Caco-2 (cell line): ENCODE data around the gene ARF4. TPM values are rescaled to one million over a fixed set of nuclear protein-coding genes. Genes with fewer than 3 reads are reported as not detected.

Source experiments
- BruUV-seq: library from RNA; stranded (reverse); fragments of 400-500 nt; replicated peaks from 2 replicates; lab custom pipeline; 2021; lab: Mats Ljungman, UMichigan
- CTCF ChIA-PET: fragments of 300-600 bp; sonication (Branson Sonifier 250); formaldehyde crosslinking; loops from one replicate; lab custom pipeline; 2022; ENCODE audit warnings: antibody characterized with exemption; lab: Charles Lee
- POLR2A ChIA-PET: fragments of 300-600 bp; sonication (Branson Sonifier 250); formaldehyde crosslinking; loops from one replicate; lab custom pipeline; 2022; ENCODE audit warnings: antibody characterized with exemption; lab: Charles Lee
- DNase-seq, 2 experiments: peaks; one replicate each; pipeline versions ENCODE4 v3.0.0 to v3.0.0-alpha.2; 2020 to 2022
- H3K27me3 ChIP-seq: replicated peaks from 2 replicates; pipeline ENCODE4 v1.6.0; 2011; ENCODE audit warnings: low read length; ENCODE audit not compliant: control insufficient read depth, insufficient read depth
- H3K36me3 ChIP-seq: 2 replicates; pipeline ENCODE4 v1.5.1; 2011; ENCODE audit warnings: low read length; ENCODE audit not compliant: control insufficient read depth, insufficient read depth
- H3K4me1 ChIP-seq: fragments of 250-450 bp; sonication (Bioruptor Pico); 2 replicates; pipeline ENCODE4 v1.5.1; 2020; ENCODE audit warnings: mild to moderate bottlenecking
- H3K4me3 ChIP-seq: 2 replicates; pipeline ENCODE4 v1.5.1; 2011; ENCODE audit warnings: low read depth, mild to moderate bottlenecking, control low read depth, low read length
- H3K9me3 ChIP-seq: fragments of 250-450 bp; sonication (Bioruptor Pico); 2 replicates; pipeline ENCODE4 v1.5.1; 2020; ENCODE audit warnings: mild to moderate bottlenecking, moderate library complexity
- H3K27ac Mint-ChIP-seq: one replicate; pipeline ENCODE4 v1.8.0; 2022; ENCODE audit warnings: mixed read lengths; ENCODE audit not compliant: unreplicated experiment
- H3K27me3 Mint-ChIP-seq: one replicate; pipeline ENCODE4 v1.8.0; 2022; ENCODE audit warnings: mixed read lengths; ENCODE audit not compliant: insufficient read depth, unreplicated experiment
- H3K36me3 Mint-ChIP-seq: one replicate; pipeline ENCODE4 v1.8.0; 2022; ENCODE audit warnings: mild to moderate bottlenecking, mixed read lengths; ENCODE audit not compliant: insufficient read depth, unreplicated experiment
- H3K4me1 Mint-ChIP-seq: one replicate; pipeline ENCODE4 v1.8.0; 2022; ENCODE audit warnings: low read depth, mixed read lengths; ENCODE audit not compliant: unreplicated experiment
- H3K4me3 Mint-ChIP-seq: one replicate; pipeline ENCODE4 v1.8.0; 2022; ENCODE audit warnings: mild to moderate bottlenecking, moderate library complexity, mixed read lengths; ENCODE audit not compliant: unreplicated experiment
- H3K9me3 Mint-ChIP-seq: one replicate; pipeline ENCODE4 v1.8.0; 2022; ENCODE audit warnings: mixed read lengths; ENCODE audit not compliant: unreplicated experiment
- intact Hi-C: fragments of 100-400 bp; cut with micrococcal nuclease; formaldehyde crosslinking; loops from one replicate; pipeline ENCODE4 v1.10.0; 2022; ENCODE audit not compliant: unreplicated experiment
- total RNA-seq: library from RNA; stranded (reverse); gene quantifications from 2 replicates; pipeline ENCODE4 v1.2.3, GENCODE V29; 2022
- TF ChIP-seq, protein P1 (sequence below), 2 experiments: fragments of 200-600 bp in 1 of 2; IDR thresholded peaks; 1 replicate in 1 of 2; 2 replicates in 1 of 2; pipeline versions ENCODE4 v1.5.1 to v1.8.0; 2011 to 2022; ENCODE audit warnings: antibody characterized with exemption in 1 of 2, control low read depth in 1 of 2, inconsistent platforms in 1 of 2, low read depth in 1 of 2, low read length in 1 of 2, mild to moderate bottlenecking in 1 of 2, moderate library complexity in 1 of 2; ENCODE audit not compliant: insufficient read depth in 1 of 2, severe bottlenecking in 1 of 2, unreplicated experiment in 1 of 2

The ARF4 gene
- total RNA-seq, 1 experiment from 2014 or later = 194 TPM

- ChIA-PET POLR2A (no interaction called here), CTCF (no interaction called here)
- Histone ChIP-seq H3K9me3 (no peaks in the 10 kb centered on the region), H3K4me3 (no peak overlapping the region), H3K36me3 (peaks cover 4% of the 10 kb centered on the region), H3K4me1 (peaks cover 6% of the 10 kb centered on the region), H3K27me3 (no peaks in the 10 kb centered on the region)
- Mint-ChIP-seq H3K9me3 (no peaks in the 10 kb centered on the region), H3K4me1 (peaks cover 9% of the 10 kb centered on the region), H3K27ac (no peak overlapping the region), H3K4me3 (no peak overlapping the region), H3K27me3 (no peaks in the 10 kb centered on the region), H3K36me3 (peaks cover 94% of the 10 kb centered on the region)
- no TSS peak for BruUV-seq
- DNase-seq = no peak
- TF ChIP-seq, protein P1, sequence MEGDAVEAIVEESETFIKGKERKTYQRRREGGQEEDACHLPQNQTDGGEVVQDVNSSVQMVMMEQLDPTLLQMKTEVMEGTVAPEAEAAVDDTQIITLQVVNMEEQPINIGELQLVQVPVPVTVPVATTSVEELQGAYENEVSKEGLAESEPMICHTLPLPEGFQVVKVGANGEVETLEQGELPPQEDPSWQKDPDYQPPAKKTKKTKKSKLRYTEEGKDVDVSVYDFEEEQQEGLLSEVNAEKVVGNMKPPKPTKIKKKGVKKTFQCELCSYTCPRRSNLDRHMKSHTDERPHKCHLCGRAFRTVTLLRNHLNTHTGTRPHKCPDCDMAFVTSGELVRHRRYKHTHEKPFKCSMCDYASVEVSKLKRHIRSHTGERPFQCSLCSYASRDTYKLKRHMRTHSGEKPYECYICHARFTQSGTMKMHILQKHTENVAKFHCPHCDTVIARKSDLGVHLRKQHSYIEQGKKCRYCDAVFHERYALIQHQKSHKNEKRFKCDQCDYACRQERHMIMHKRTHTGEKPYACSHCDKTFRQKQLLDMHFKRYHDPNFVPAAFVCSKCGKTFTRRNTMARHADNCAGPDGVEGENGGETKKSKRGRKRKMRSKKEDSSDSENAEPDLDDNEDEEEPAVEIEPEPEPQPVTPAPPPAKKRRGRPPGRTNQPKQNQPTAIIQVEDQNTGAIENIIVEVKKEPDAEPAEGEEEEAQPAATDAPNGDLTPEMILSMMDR (IDR thresholded peaks at IDR 0.05; ENCODE audit: insufficient read depth in 1 of 2, low read depth in 1 of 2, low read length in 1 of 2, severe bottlenecking in 1 of 2, unreplicated experiment in 1 of 2) = no peak
- intact Hi-C loops = no loop called here
Observed at GRCh38 chr3:57572096-57572495, 25.0 kb downstream of the ARF4 start.

- H3K27me3 ChIP-seq = no peaks in the 10 kb centered on the region
- no peaks in the 10 kb centered on the region for H3K9me3 Mint-ChIP-seq
- H3K36me3 Mint-ChIP-seq = peaks cover 89% of the 10 kb centered on the region
- peaks cover 5% of the 10 kb centered on the region for H3K4me1 ChIP-seq
- no peak overlapping the region for H3K27ac Mint-ChIP-seq
- TF ChIP-seq, protein P1 (IDR thresholded peaks at IDR 0.05; ENCODE audit: insufficient read depth in 1 of 2, low read depth in 1 of 2, low read length in 1 of 2, severe bottlenecking in 1 of 2, unreplicated experiment in 1 of 2) = no peak
- H3K9me3 ChIP-seq = no peaks in the 10 kb centered on the region
- intact Hi-C loops = no loop called here
- H3K4me1 Mint-ChIP-seq = peaks cover 1% of the 10 kb centered on the region
- CTCF ChIA-PET = interaction anchor here (0.7 kb wide), 1 partner anchor 240 kb away, joined by 9 read pairs; no protein-coding TSS in a partner anchor
- H3K4me3 Mint-ChIP-seq = no peak overlapping the region
- no peaks in the 10 kb centered on the region for H3K27me3 Mint-ChIP-seq
- DNase-seq = no peak
- H3K36me3 ChIP-seq = peaks cover 4% of the 10 kb centered on the region
- POLR2A ChIA-PET = no interaction called here
- BruUV-seq = no TSS peak
- no peak overlapping the region for H3K4me3 ChIP-seq
Observed at GRCh38 chr3:57570878-57571277, 26.3 kb downstream of the ARF4 start.

- H3K4me1 ChIP-seq = no peaks in the 10 kb centered on the region
- BruUV-seq = no TSS peak
- ChIA-PET POLR2A (interaction anchor here (0.6 kb wide), 1 partner anchor 8 kb away, joined by 11 read pairs; no protein-coding TSS in a partner anchor), CTCF (no interaction called here)
- H3K36me3 Mint-ChIP-seq = peaks cover 86% of the 10 kb centered on the region
- H3K9me3 Mint-ChIP-seq = no peaks in the 10 kb centered on the region
- intact Hi-C loops = no loop called here
- H3K4me1 Mint-ChIP-seq = no peaks in the 10 kb centered on the region
- no peak overlapping the region for H3K4me3 Mint-ChIP-seq
- no peak overlapping the region for H3K27ac Mint-ChIP-seq
- peaks cover 4% of the 10 kb centered on the region for H3K36me3 ChIP-seq
- DNase-seq = no peak
- no peak overlapping the region for H3K4me3 ChIP-seq
- no peaks in the 10 kb centered on the region for H3K27me3 ChIP-seq
- TF ChIP-seq, protein P1 (IDR thresholded peaks at IDR 0.05; ENCODE audit: insufficient read depth in 1 of 2, low read depth in 1 of 2, low read length in 1 of 2, severe bottlenecking in 1 of 2, unreplicated experiment in 1 of 2) = no peak
- H3K9me3 ChIP-seq = no peaks in the 10 kb centered on the region
- H3K27me3 Mint-ChIP-seq = no peaks in the 10 kb centered on the region
Observed at GRCh38 chr3:57569859-57570450, 27.2 kb downstream of the ARF4 start.
